Measurements from ENCODE around the gene NPAS2.

- TF ChIP-seq CTCF (IDR thresholded peaks at IDR 0.05) (no peak), EZH2 (IDR thresholded peaks at IDR 0.05) (no peak)
Measured at GRCh38 chr2:100906679-100907078, 86.7 kb downstream of the NPAS2 start.
